Aorta (tissue), 5 donors: Measurements from ENCODE around the gene SMIM38. TPM values are rescaled to one million over a fixed set of nuclear protein-coding genes. Genes with fewer than 3 reads are reported as not detected.

Experiments
- ATAC-seq: fragments of 200-7000 bp; cut with Tn5 transposase; one replicate; pipeline ENCODE4 v1.9.1; 2022; ENCODE audit warnings: moderate library complexity; ENCODE audit not compliant: low FRiP score
- DNase-seq, 2 donors: peaks; one replicate each; pipeline ENCODE4 v3.0.0-alpha.2; 2020
- H3K27ac ChIP-seq, 2 donors: one replicate each; pipeline ENCODE4 v1.5.1; 2013; ENCODE audit warnings: low read length in 2 of 2, mild to moderate bottlenecking in 2 of 2, moderate library complexity in 2 of 2, control low read depth in 1 of 2, inconsistent platforms in 1 of 2, low read depth in 1 of 2
- H3K27me3 ChIP-seq, 2 donors: one replicate each; pipeline ENCODE4 v1.6.1; 2013; ENCODE audit warnings: control low read depth in 1 of 2, low read length in 1 of 2, mild to moderate bottlenecking in 1 of 2, moderate library complexity in 1 of 2; ENCODE audit not compliant: insufficient read depth in 2 of 2, control insufficient read depth in 1 of 2
- H3K36me3 ChIP-seq, 2 donors: one replicate each; pipeline ENCODE4 v1.6.1; 2013; ENCODE audit warnings: control low read depth in 1 of 2, low read length in 1 of 2, mild to moderate bottlenecking in 1 of 2; ENCODE audit not compliant: insufficient read depth in 2 of 2, control insufficient read depth in 1 of 2
- H3K4me1 ChIP-seq, 2 donors: one replicate each; pipeline ENCODE4 v1.6.1; 2013; ENCODE audit warnings: low read length in 2 of 2, control low read depth in 1 of 2, mild to moderate bottlenecking in 1 of 2, moderate library complexity in 1 of 2; ENCODE audit not compliant: insufficient read depth in 2 of 2, control insufficient read depth in 1 of 2
- H3K4me3 ChIP-seq, 2 donors: one replicate each; pipeline ENCODE4 v1.5.1; 2013; ENCODE audit warnings: low read length in 2 of 2, control low read depth in 1 of 2, mild to moderate bottlenecking in 1 of 2
- H3K9me3 ChIP-seq: one replicate; pipeline ENCODE4 v1.6.1; 2013; ENCODE audit warnings: mild to moderate bottlenecking, low read length; ENCODE audit not compliant: control insufficient read depth
- WGBS, 2 donors: extraction: QIAGEN DNeasy Blood & Tissue Kit; methylation state at CpG; one replicate each; pipeline ENCODE4 v1.1.7; 2013; 5-methylcytosine and 5-hydroxymethylcytosine counted together
- intact Hi-C, 2 donors: fragments of 100-400 bp; cut with DNase I; formaldehyde crosslinking; loops; one replicate each; pipeline versions ENCODE4 v1.14.2 to v1.15.0; 2022
- polyA plus RNA-seq, 2 donors: library from polyadenylated mRNA; stranded (reverse); fragments of 200-250 nt; gene quantifications; one replicate each; pipeline ENCODE4 v1.2.3, GENCODE V29; 2013
- total RNA-seq, 2 donors: library from RNA; stranded (reverse); fragmentation: NEBNext Ultra II Directional; extraction: Animal tissue kit (Norgen Biotek cat#: 25700); gene quantifications; one replicate each; pipeline ENCODE4 v1.2.1, GENCODE V29; 2021
- donor health status: healthy with polysubstance abuse.
- donor health status: Bipolar disorder and iron deficiency.
- donor health status: DM: no; HTN: no; CAD: no.
- donor health status: DM: no; HTN: no; CAD: no.
- donor health status: DM: yes; HTN: yes; CAD: no.

Gene SMIM38
- total and polyA plus RNA-seq, 4 donors = 0.56 to 2.8 (median 1.6) TPM; not detected in 1

GRCh38 chr11:69202511-69203221 lies 46.9 kb downstream of the SMIM38 start:
- no peaks in the 10 kb centered on the region for H3K27me3 ChIP-seq
- H3K36me3 ChIP-seq = no peaks in the 10 kb centered on the region
- H3K4me3 ChIP-seq = no peak overlapping the region
- no peaks in the 10 kb centered on the region for H3K4me1 ChIP-seq
- intact Hi-C loops = no loop called here
- H3K27ac ChIP-seq = no peak overlapping the region
- no peaks in the 10 kb centered on the region for H3K9me3 ChIP-seq
- WGBS, 2 donors = 52 to 57% methylated on average over 25 of the region's 25 CpGs
- ATAC-seq (no peak), DNase-seq (peak in 1 of 2 donors; percentile 70)

GRCh38 chr11:69203381-69203780 lies 47.6 kb downstream of the SMIM38 start:
- ATAC-seq (no peak), DNase-seq (no peak)
- 10 to 24% methylated on average over 16 of the region's 16 CpGs for WGBS, 2 donors
- H3K36me3 ChIP-seq = no peaks in the 10 kb centered on the region
- no peaks in the 10 kb centered on the region for H3K9me3 ChIP-seq
- peak overlapping the region in 1 of 2 donors; percentile 1 for H3K4me3 ChIP-seq
- intact Hi-C loops = no loop called here
- H3K4me1 ChIP-seq = no peaks in the 10 kb centered on the region
- no peak overlapping the region for H3K27ac ChIP-seq
- no peaks in the 10 kb centered on the region for H3K27me3 ChIP-seq

- Histone ChIP-seq H3K27me3 (no peaks in the 10 kb centered on the region), H3K4me3 (peak overlapping the region in 1 of 2 donors; percentile 1), H3K9me3 (no peaks in the 10 kb centered on the region), H3K27ac (no peak overlapping the region), H3K36me3 (no peaks in the 10 kb centered on the region), H3K4me1 (no peaks in the 10 kb centered on the region)
- ATAC-seq = no peak
- DNase-seq = peak in 1 of 2 donors; percentile 51
- intact Hi-C loops = no loop called here
- WGBS, 2 donors = 83 to 84% methylated on average over 8 of the region's 8 CpGs
Measured at GRCh38 chr11:69203901-69204245, 48.1 kb downstream of the SMIM38 start.

- no peak for ATAC-seq
- Histone ChIP-seq H3K4me3 (no peak overlapping the region), H3K27ac (no peak overlapping the region), H3K4me1 (no peaks in the 10 kb centered on the region), H3K27me3 (no peaks in the 10 kb centered on the region), H3K36me3 (no peaks in the 10 kb centered on the region), H3K9me3 (no peaks in the 10 kb centered on the region)
- peak in 1 of 2 donors; percentile 43 for DNase-seq
- intact Hi-C loops = no loop called here
- 94% methylated on average over 18 to 19 of the region's 19 CpGs for WGBS, 2 donors
Measured at GRCh38 chr11:69204246-69204940, 48.7 kb downstream of the SMIM38 start.

GRCh38 chr11:69204941-69205742 lies 49.4 kb downstream of the SMIM38 start:
- ATAC-seq = no peak
- no peak overlapping the region for H3K4me3 ChIP-seq
- intact Hi-C loops = no loop called here
- peak in 1 of 2 donors; percentile 66 for DNase-seq
- H3K36me3 ChIP-seq = no peaks in the 10 kb centered on the region
- 92 to 95% methylated on average over 29 to 30 of the region's 30 CpGs for WGBS, 2 donors
- no peak overlapping the region for H3K27ac ChIP-seq
- no peaks in the 10 kb centered on the region for H3K9me3 ChIP-seq
- H3K4me1 ChIP-seq = no peaks in the 10 kb centered on the region
- no peaks in the 10 kb centered on the region for H3K27me3 ChIP-seq

Other genes with a start within 250 kb of the SMIM38 start
- gene MRGPRD, start 174.9 kb upstream of the SMIM38 start, total RNA-seq = under 1 TPM in 1 of 2 donors, not detected in 1; 0.49 TPM
- not detected for gene MRGPRD, start 174.9 kb upstream of the SMIM38 start, polyA plus RNA-seq
- gene MRGPRF, start 142.7 kb upstream of the SMIM38 start, total RNA-seq = 100 to 1,000 TPM in 1 of 2 donors, 10 to 100 TPM in 1; 75.7 to 108 TPM
- gene MRGPRF, start 142.7 kb upstream of the SMIM38 start, polyA plus RNA-seq = 100 to 1,000 TPM in 1 of 2 donors, 10 to 100 TPM in 1; 26.4 to 130 TPM
- gene TPCN2, start 107.0 kb upstream of the SMIM38 start, total RNA-seq = 10 to 100 TPM; 25.8 to 27.9 TPM
- gene TPCN2, start 107.0 kb upstream of the SMIM38 start, polyA plus RNA-seq = 10 to 100 TPM in 1 of 2 donors, 1 to 10 TPM in 1; 1.5 to 20.8 TPM
- gene MYEOV, start 138.2 kb downstream of the SMIM38 start, total RNA-seq = under 1 TPM in 1 of 2 donors, not detected in 1; 0.52 TPM
- not detected for gene MYEOV, start 138.2 kb downstream of the SMIM38 start, polyA plus RNA-seq